G401 (cell line): Measurements from ENCODE around the gene TBX1. TPM values are rescaled to one million over a fixed set of nuclear protein-coding genes. Genes with fewer than 3 reads are reported as not detected.

ENCODE experiments used
- DNase-seq: peaks from one replicate; pipeline ENCODE4 v3.0.0-alpha.2; 2015; ENCODE audit warnings: low spot score
- in situ Hi-C: cut with HindIII; loops from 2 replicates; pipeline ENCODE4 v1.10.0; 2016; ENCODE audit warnings: low sequenced_read_pairs, mixed read lengths
- total RNA-seq: library from RNA; depleted of rRNA; stranded (reverse); fragments of >200 nt; shearing (Covaris generic); gene quantifications from 2 replicates; pipeline ENCODE4 v1.2.3, GENCODE V29; 2014

Gene TBX1
- total RNA-seq, 1 experiment from 2014 or later, result 32.1 TPM

GRCh38 chr22:19759427-19760057 lies 1.0 kb upstream of the TBX1 start:
- in situ Hi-C loops, result loop anchor here (25.0 kb wide), 1 partner anchor 203 kb away; no protein-coding TSS in a partner anchor
- no peak for DNase-seq

- no peak for DNase-seq
- in situ Hi-C loops, result loop anchor here (25.0 kb wide), 1 partner anchor 201 kb away; no protein-coding TSS in a partner anchor
Observed at GRCh38 chr22:19760951-19761724, 560 bp downstream of the TBX1 start.

GRCh38 chr22:19761725-19762567 lies 1.4 kb downstream of the TBX1 start:
- in situ Hi-C loops, result loop anchor here (25.0 kb wide), 1 partner anchor 200 kb away; no protein-coding TSS in a partner anchor
- DNase-seq, result no peak

GRCh38 chr22:19762568-19763457 lies 2.2 kb downstream of the TBX1 start:
- DNase-seq, result no peak

GRCh38 chr22:19763458-19764298 lies 3.1 kb downstream of the TBX1 start:
- in situ Hi-C loops, result loop anchor here (25.0 kb wide), 1 partner anchor 199 kb away; no protein-coding TSS in a partner anchor
- DNase-seq, result no peak

More at GRCh38 chr22:19762568-19763457, 2.2 kb downstream of the TBX1 start:
- in situ Hi-C loops, result loop anchor here (25.0 kb wide), 1 partner anchor 199 kb away; no protein-coding TSS in a partner anchor

GRCh38 chr22:19764299-19764593 lies 3.7 kb downstream of the TBX1 start:
- in situ Hi-C loops, result loop anchor here (25.0 kb wide), 1 partner anchor 198 kb away; no protein-coding TSS in a partner anchor
- no peak for DNase-seq

- in situ Hi-C loops, result loop anchor here (25.0 kb wide), 1 partner anchor 197 kb away; no protein-coding TSS in a partner anchor
- DNase-seq, result no peak
Observed at GRCh38 chr22:19764636-19765476, 4.3 kb downstream of the TBX1 start.

- DNase-seq, result no peak
- in situ Hi-C loops, result loop anchor here (25.0 kb wide), 1 partner anchor 197 kb away; no protein-coding TSS in a partner anchor
Observed at GRCh38 chr22:19765477-19766239, 5.1 kb downstream of the TBX1 start.

- in situ Hi-C loops, result loop anchor here (25.0 kb wide), 1 partner anchor 196 kb away; no protein-coding TSS in a partner anchor
- DNase-seq, result no peak
Observed at GRCh38 chr22:19766240-19766510, 5.6 kb downstream of the TBX1 start.

GRCh38 chr22:19766511-19767426 lies 6.2 kb downstream of the TBX1 start:
- in situ Hi-C loops, result loop anchor here (25.0 kb wide), 1 partner anchor 196 kb away; no protein-coding TSS in a partner anchor
- no peak for DNase-seq

- DNase-seq, result no peak
- in situ Hi-C loops, result loop anchor here (25.0 kb wide), 1 partner anchor 195 kb away; no protein-coding TSS in a partner anchor
Observed at GRCh38 chr22:19767427-19768341, 7.1 kb downstream of the TBX1 start.

GRCh38 chr22:19769393-19769715 lies 8.8 kb downstream of the TBX1 start:
- in situ Hi-C loops, result loop anchor here (25.0 kb wide), 1 partner anchor 193 kb away; no protein-coding TSS in a partner anchor

GRCh38 chr22:19770349-19771220 lies 10.0 kb downstream of the TBX1 start:
- no peak for DNase-seq
- in situ Hi-C loops, result loop anchor here (25.0 kb wide), 1 partner anchor 192 kb away; no protein-coding TSS in a partner anchor

More at GRCh38 chr22:19769393-19769715, 8.8 kb downstream of the TBX1 start:
- no peak for DNase-seq
